Stimulated activated CD4-positive, alpha-beta T cell treated with anti-CD3 and anti-CD28 coated beads, Interleukin-4, amount 100 ng/mL, for 1 hour (primary cell): ENCODE results near the gene RPL26.
"Not testable (repeated sequence)": the region's sequence is repeated elsewhere in the genome, so short reads cannot be mapped to it uniquely, and the experiment has no call there.

Source experiments
- DNase-seq: peaks from one replicate; pipeline ENCODE4 v3.0.0-alpha.2; 2020

The RPL26 gene

GRCh38 chr17:8362651-8363332, 20.2 kb downstream of the RPL26 start:
- DNase-seq, result no peak

GRCh38 chr17:8360751-8361150, 22.2 kb downstream of the RPL26 start:
- DNase-seq, result no peak

- no peak for DNase-seq
These were observed 22.7 kb downstream of the RPL26 start for GRCh38 chr17:8360260-8360659.

DNA sequence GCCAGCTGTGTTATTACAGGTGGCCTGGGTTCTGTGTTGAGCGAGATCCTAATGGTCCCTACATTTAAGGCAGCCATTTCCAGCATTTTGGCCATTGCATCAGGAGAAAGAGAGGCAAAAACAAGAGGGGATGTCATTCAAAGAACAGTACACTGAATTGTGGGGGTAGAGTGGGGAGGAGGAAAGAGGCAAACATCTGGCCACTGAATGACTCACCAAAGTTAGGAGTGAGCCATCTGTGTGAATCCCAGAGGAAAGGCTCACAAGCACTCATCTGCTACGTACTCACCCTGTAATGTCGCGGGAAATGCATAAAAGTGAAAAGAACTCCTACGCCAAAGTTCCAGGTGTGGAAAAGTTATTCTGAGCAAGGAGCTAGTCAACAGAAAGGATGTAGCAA, 23.2 kb downstream of the RPL26 start:
- no peak for DNase-seq

GRCh38 chr17:8357910-8358309, 25.1 kb downstream of the RPL26 start:
- DNase-seq, result no peak

- DNase-seq, result no peak
These were observed 28.8 kb downstream of the RPL26 start for GRCh38 chr17:8354236-8354635.

DNA sequence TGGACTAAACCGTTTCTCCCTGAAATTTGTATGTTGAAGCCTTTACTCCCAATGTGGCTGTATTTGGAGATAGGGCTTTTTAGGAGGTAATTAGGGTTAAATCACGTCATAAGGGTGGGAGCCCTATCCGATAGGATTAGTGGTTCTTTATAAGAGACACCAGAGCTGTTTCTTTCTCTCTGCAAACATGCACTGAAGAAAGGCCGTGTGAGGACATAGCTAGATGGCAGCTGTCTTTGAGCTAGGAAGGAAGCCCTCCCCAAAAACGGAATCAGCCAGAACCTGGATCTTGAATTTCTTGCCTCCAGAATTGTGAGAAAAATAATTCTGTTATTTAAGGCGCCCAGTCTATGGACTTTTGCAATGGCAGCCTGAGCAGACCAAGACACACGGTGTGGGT, 29.3 kb downstream of the RPL26 start:
- DNase-seq, result no peak

- no peak for DNase-seq
These were observed 32.7 kb downstream of the RPL26 start for GRCh38 chr17:8350339-8350738.

GRCh38 chr17:8347001-8347400, 36.0 kb downstream of the RPL26 start:
- not testable (repeated sequence) for DNase-seq

GRCh38 chr17:8345951-8346665, 36.9 kb downstream of the RPL26 start:
- no peak for DNase-seq

GRCh38 chr17:8345052-8345690, 37.8 kb downstream of the RPL26 start:
- DNase-seq, result no peak

DNA sequence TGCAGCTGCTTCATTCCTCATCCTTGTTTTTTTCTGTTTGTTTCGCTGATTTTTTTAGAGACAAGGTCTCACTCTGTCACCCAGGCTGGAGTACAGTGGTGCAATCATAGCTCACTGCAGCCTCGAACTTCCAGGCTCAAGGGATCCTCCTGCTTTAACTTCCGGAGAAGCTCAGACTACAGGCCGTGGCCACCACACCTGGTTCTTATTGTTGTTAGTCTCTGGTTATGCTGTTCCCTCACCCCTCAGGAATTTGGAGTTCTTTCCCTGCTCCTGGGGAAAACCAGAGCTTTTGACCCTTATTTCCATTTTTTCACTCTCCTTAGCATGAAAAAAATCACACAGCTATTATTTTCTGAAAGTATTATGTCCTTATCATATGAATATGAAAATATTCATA, 41.5 kb downstream of the RPL26 start:
- no peak for DNase-seq

DNA sequence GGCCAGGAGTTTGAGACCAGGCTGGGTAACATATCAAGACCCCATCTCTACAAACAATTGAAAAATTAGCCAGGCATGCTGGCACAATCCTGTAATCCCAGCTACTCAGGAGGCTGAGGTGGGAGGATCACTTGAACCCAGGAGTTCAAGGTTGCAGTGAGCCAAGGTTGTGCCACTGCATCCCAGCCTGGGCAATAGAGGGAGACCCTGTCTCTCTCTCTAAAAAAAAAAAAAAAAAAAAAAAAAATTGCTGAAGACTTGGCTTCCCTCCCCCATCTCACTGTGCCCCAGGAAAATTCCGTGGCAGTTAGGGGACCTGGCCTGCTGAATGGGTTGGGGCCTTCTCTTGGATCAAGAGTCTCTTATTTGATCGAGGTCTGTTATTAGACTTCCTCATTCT, 43.5 kb downstream of the RPL26 start, which contains the start of gene ODF4:
ODF4 (plus strand) TSS at position 301 of the 400 bp plus-strand sequence. CDS start 212 bp downstream, outside the sequence.
- no peak for DNase-seq

DNA sequence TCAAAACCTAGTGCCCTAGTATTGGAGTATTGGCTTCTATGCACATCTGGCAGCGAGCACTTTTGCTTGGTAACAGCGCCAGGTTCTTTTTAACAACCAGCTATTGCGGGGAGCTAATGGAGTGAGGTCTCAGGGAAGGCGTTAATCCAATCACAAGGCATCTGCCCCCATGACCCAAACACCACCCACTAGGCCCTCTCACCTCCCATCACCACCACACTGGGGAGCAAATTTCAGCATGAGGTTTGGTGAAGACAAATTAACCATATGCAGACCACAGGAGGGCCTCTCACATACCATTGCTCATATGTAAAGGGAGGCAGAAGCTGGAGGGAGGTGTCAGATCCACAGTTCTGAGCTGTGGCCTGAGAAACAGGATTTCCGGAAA, 44.2 kb downstream of the RPL26 start:
- no peak for DNase-seq

DNA sequence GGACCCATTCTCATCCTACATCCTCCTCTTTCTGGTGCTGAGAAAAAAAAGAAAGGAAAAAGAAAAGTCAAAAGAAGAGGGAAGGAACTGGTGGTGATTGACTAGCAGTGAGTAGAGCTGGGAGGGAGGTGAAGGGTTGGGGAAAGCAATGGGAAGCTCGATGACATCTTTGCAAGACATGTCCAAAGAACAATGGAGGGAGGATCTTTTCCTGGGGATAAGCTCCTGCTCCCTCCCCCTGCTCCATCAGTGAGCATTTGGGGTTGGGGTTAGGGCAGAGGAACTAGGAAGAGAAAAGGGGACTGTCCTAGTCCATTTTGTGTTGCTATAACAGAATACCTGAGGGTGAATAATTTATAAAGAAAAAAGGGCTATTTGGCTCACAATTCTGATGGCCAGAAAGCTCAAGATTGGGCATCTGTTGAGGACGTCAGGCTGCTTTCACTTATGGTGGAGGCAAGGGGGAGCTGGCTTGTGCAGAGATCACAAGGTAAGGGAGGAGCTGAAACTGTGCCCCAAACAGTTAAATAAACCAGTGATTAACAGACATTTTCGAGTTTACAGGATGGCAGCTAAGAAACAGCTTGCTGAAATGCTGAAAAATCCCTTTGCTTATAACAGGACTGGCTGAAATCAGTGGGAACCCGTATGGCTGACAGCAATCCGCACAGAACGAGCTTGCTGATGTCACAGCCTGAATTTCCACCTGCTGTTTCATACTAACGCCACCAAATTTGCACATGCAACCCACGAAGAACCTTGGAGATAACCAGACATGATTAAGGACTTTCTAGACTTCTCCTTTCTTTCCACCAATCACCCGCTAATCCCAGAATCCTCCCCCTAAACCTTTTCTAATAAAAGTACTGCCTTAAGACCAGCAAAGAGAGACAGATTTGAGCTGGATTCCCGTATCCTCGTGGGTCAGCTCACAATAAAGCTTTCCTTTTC, 44.9 kb downstream of the RPL26 start:
- no peak for DNase-seq

DNA sequence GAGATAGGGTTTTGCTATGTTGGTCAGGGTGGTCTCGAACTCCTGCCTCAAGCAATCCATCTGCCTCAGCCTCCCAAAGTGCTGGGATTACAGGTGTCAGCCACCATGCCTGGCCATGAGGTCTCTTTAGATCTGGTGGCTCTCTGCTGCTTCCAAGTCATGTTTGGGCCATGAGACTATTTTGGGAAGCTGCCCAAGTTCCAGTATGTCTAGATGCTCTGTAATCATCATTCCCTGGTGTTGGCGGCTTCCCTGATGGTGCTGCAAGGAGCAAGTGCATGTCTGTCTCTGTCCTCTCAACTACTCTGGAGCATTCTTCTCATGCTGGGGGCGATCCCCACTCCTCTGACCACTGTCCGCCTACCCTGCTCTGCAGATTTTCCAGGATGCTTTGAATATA, 49.7 kb downstream of the RPL26 start:
- DNase-seq, result no peak

GRCh38 chr17:8332688-8333087, 50.3 kb downstream of the RPL26 start:
- no peak for DNase-seq

DNA sequence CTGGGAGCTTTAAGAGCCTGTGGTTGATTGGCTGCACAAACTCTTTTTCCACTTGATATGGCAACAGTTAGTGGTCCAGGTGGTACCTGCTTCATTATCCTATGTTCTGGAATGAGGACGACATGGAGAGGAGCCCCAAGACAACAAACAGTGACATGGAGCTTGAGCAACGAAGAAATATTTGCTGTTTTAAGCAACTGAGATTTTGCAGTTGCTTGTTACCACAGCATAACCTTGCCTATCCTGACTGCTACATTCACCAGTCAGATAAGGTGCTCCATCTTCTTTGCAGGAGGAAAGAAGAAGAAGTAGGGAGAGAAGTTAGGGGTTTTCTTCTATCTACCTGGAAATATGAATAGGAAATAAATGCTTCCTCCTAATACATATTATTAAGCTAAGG, 50.9 kb downstream of the RPL26 start:
- DNase-seq, result no peak
